Activated naive CD4-positive, alpha-beta T cell treated with anti-CD3 and anti-CD28 coated beads for 36 hours (primary cell): ENCODE results near the gene COL12A1. TPM values are rescaled to one million over a fixed set of nuclear protein-coding genes. Genes with fewer than 3 reads are reported as not detected.

Experiments
- CTCF ChIA-PET: fragments of 350-600 bp; sonication (Branson Sonifier 250); formaldehyde crosslinking; loops from one replicate; lab custom pipeline; 2021; ENCODE audit warnings: antibody characterized with exemption; lab: Charles Lee
- DNase-seq: peaks from one replicate; pipeline ENCODE4 v3.0.0-alpha.2; 2020
- H3K27ac Mint-ChIP-seq: one replicate; pipeline ENCODE4 v1.8.0; 2021; ENCODE audit warnings: mild to moderate bottlenecking, mixed read lengths
- H3K27me3 Mint-ChIP-seq: one replicate; pipeline ENCODE4 v1.8.0; 2021; ENCODE audit warnings: low read depth, mixed read lengths
- H3K36me3 Mint-ChIP-seq: one replicate; pipeline ENCODE4 v1.8.0; 2021; ENCODE audit warnings: low read depth, mixed read lengths
- H3K4me1 Mint-ChIP-seq: one replicate; pipeline ENCODE4 v1.8.0; 2021; ENCODE audit warnings: low read depth, mixed read lengths
- H3K4me3 Mint-ChIP-seq: one replicate; pipeline ENCODE4 v1.8.0; 2021; ENCODE audit warnings: mild to moderate bottlenecking, moderate library complexity, mixed read lengths
- H3K9me3 Mint-ChIP-seq: one replicate; pipeline ENCODE4 v1.8.0; 2021; ENCODE audit warnings: mixed read lengths
- intact Hi-C: fragments of 100-400 bp; cut with micrococcal nuclease; formaldehyde crosslinking; loops from one replicate; pipeline ENCODE4 v1.15.1; 2023
- total RNA-seq, 2 experiments: library from RNA; stranded (reverse); gene quantifications; one replicate each; pipeline ENCODE4 v1.2.3, GENCODE V29; 2021

COL12A1 gene
- total RNA-seq, 2 experiments from 2014 or later, result 0.05 TPM; not detected in 1

DNA sequence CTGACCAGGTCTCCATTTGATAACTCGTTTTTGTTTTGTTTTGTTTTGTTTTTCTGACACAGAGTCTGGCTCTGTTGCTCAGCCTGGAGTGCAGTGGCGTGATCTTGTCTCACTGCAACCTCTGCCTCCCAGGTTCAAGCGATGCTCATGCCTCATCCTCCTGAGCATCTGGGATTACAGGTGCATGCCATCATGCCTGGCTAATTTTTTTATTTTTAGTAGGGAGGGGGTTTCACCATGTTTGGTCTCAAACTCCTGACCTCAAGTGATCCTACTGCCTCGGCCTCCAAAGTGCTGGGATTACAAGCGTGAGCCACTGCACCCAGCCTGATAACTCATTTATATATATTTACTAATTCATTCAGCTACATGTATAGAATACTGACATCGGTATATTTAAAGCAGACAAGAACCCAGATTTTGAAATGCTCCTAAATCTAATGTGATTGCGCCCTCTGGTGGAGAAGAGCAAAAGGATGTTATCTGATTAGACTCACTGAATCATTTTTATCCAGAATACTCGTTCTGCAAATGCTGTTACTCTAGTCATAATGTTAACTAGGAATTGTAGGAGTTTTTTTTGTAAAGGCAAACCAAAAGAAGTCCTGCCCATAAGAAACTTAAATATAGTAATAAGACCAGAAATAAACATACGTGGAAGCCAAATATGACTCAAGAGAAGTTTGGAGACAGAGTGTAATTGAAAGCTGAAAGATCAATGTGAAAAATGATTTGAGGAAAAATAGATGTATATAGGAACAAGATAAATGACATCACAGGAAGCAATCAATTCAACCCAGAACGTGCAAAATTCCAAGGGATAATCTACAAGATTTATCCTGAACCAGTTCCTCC, 5.3 kb upstream of the COL12A1 start:
- peaks cover 52% of the 10 kb centered on the region for H3K27me3 Mint-ChIP-seq
- H3K4me1 Mint-ChIP-seq, result peaks cover 30% of the 10 kb centered on the region
- H3K36me3 Mint-ChIP-seq, result no peaks in the 10 kb centered on the region
- no peak overlapping the region for H3K4me3 Mint-ChIP-seq
- CTCF ChIA-PET, result interaction anchor here (0.6 to 6.0 kb wide), 33 partner anchors 9 to 1540 kb away, joined by 3 to 64 read pairs (median 5); partner anchors contain the start of gene COX7A2
- no peaks in the 10 kb centered on the region for H3K9me3 Mint-ChIP-seq
- no peak overlapping the region for H3K27ac Mint-ChIP-seq
- peak; percentile 66 for DNase-seq
- intact Hi-C loops, result loop anchor here (1.0 kb wide), 1 partner anchor 315 kb away; no protein-coding TSS in a partner anchor

DNA sequence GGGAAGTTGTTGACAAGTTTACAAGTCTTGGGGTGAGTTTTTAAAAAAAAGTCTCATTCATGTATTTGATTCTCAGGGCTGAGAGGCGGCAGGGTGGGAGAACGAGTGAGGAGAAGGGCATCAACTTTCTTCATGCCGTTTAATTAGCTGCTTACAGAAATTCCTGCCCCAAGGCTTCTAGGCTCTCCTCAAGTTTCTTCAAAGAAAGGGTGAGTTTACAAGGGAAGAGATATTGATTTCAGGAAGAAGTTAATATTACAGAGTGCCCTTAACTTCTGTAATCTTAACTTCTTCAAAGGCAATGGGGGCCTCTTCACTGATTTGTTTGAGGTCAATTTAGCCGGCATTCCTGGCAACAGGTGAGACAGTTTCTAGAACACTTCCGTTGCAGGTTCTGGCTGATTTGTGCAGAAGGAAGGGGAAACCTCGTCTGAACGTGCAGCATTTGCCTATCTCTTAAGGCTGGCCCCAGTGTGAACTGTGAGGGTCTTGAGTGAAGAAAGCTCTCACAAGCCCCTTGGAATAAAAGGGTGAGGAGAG, 3.4 kb upstream of the COL12A1 start:
- Mint-ChIP-seq H3K36me3 (no peaks in the 10 kb centered on the region), H3K4me1 (peaks cover 48% of the 10 kb centered on the region), H3K9me3 (no peaks in the 10 kb centered on the region), H3K27ac (no peak overlapping the region), H3K4me3 (no peak overlapping the region), H3K27me3 (peaks cover 62% of the 10 kb centered on the region)
- intact Hi-C loops, result loop anchor here (1.0 to 10.0 kb wide), 9 partner anchors 62 to 1532 kb away; no protein-coding TSS in a partner anchor
- CTCF ChIA-PET, result interaction anchor here (0.5 to 6.0 kb wide), 42 partner anchors 9 to 1533 kb away, joined by 3 to 64 read pairs (median 4); partner anchors contain the start of gene COX7A2
- DNase-seq, result no peak

DNA sequence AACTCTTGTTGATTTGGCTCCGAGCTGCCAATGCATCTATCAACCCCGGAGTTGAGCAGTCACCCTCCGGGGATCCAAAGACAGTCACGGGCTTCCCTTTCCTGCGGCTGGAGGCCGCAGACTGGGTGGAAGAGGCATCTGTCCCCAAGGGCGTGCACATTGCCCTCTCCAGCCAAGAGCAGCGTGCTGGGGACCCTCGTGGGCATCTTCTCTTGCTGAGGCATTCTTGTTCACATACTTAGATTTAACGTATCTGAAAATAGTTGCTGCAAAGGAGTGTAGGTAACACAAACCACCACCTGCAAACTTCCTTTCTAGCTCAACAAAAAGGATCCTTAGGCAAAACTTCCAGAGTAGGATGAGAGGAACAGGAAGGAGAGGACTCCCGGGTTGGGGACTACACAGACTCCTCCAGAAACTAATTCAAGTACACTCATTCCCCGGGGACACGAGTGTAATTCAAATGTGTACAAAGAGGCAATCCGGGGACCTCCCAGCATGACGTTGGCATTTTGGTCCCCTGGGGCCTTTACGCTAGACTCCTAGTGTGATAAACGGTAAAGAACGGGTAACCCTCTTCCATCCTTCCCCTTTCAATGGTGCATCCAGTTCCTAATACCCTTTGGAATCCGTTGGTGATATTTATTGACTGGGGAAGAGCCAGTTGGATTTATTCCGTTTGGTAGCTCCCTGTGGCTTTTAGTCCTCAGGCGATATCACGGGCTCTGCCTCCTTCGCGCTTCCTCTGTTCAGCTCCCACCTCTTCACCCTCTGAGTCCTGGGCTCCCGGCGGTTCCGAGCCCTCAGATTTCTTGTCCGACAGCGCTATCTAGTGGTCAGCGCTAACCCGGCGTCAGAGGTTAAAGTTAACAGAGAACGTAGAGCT, 2.7 kb upstream of the COL12A1 start:
- H3K4me1 Mint-ChIP-seq, result peaks cover 51% of the 10 kb centered on the region
- H3K9me3 Mint-ChIP-seq, result no peaks in the 10 kb centered on the region
- H3K4me3 Mint-ChIP-seq, result peak overlapping the region; percentile 48
- H3K27me3 Mint-ChIP-seq, result peaks cover 68% of the 10 kb centered on the region
- H3K27ac Mint-ChIP-seq, result no peak overlapping the region
- CTCF ChIA-PET, result interaction anchor here (0.5 to 6.0 kb wide), 47 partner anchors 8 to 1532 kb away, joined by 3 to 64 read pairs (median 4); partner anchors contain the start of gene COX7A2
- DNase-seq, result peak; percentile 91
- no peaks in the 10 kb centered on the region for H3K36me3 Mint-ChIP-seq
- intact Hi-C loops, result loop anchor here (1.0 to 10.0 kb wide), 10 partner anchors 62 to 1531 kb away; no protein-coding TSS in a partner anchor

DNA sequence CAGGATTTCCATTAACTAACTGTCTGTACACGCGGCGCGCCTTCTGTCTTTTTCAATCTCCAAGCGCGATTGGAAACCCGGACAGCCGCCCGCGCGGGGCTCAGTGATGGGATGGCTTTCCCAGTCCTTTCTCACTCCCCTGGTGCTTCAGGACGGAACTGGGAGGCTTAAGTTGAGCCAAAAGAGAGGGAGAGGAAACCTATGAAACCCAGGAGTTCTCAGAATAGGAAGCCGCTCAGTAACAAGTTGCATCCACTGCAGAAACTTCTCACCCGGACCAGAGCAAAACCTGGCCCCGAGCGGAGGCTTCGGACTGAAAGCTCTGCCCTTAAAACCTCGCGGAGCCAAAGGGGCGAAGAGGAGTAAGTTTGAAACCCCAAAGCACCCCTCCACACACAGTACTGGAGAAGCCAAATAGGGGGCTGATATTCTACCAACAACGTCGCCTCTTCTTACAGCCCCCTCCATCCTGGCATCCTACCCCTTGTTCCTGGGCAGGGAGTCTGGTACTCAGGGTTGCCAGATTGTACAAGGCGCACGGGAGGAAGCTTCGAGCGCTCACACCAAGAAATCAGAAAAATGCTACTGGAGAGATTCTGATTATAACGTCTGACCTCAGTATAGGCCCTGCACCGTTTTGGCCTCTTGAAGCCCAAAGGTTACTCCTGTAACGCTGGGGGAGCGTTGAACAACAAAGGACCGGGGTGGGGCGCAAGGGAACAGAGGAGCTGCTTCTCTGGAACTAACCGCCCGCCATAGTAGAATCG, 906 bp upstream of the COL12A1 start:
- Mint-ChIP-seq H3K27me3 (peaks cover 79% of the 10 kb centered on the region), H3K36me3 (no peaks in the 10 kb centered on the region), H3K9me3 (no peaks in the 10 kb centered on the region), H3K4me3 (peak overlapping the region; percentile 63), H3K27ac (no peak overlapping the region), H3K4me1 (peaks cover 60% of the 10 kb centered on the region)
- intact Hi-C loops, result loop anchor here (5.0 to 10.0 kb wide), 5 partner anchors 272 to 1529 kb away; no protein-coding TSS in a partner anchor
- DNase-seq, result no peak
- CTCF ChIA-PET, result interaction anchor here (0.7 to 6.0 kb wide), 4 partner anchors 122 to 1352 kb away, joined by 3 to 64 read pairs (median 20); no protein-coding TSS in a partner anchor

DNA sequence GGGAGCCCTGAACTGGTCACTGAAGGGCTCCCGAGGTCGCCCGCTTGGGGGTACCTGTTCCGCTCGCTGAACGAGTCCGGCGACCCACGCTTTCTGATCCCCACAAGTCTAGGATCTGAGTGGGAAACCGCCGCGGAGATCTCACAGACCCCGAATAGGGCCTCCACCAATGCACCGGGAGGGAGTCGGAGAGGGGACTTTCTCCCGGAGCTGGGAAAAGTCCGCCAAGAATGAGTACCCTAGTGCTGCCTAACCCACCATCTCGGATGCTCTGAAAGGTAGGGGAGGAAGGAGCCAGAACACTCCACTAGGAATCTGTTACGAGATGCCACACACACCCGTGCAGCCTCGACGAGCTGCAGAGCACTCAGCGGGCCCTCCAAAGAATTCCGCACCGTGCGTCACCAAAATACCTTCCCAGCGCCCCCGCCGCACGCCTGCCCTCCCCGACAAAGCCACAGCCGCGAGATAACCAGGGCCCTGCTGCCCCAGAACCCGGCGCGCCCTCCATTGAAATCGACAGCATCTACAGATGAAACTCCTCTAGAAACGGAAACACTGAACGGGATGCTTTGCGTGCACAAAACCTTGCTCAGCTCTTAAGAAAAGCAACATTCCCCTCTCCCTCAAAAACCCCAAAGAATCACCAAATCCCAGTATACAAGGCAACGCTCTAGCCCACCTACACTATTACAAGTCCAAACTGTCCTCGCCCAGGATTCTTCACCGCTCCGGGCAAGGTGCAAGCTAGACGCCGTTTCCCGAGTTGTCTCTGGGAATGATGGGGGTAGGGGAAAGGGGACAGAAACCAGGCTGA, 686 bp downstream of the COL12A1 start:
- H3K9me3 Mint-ChIP-seq, result no peaks in the 10 kb centered on the region

DNA sequence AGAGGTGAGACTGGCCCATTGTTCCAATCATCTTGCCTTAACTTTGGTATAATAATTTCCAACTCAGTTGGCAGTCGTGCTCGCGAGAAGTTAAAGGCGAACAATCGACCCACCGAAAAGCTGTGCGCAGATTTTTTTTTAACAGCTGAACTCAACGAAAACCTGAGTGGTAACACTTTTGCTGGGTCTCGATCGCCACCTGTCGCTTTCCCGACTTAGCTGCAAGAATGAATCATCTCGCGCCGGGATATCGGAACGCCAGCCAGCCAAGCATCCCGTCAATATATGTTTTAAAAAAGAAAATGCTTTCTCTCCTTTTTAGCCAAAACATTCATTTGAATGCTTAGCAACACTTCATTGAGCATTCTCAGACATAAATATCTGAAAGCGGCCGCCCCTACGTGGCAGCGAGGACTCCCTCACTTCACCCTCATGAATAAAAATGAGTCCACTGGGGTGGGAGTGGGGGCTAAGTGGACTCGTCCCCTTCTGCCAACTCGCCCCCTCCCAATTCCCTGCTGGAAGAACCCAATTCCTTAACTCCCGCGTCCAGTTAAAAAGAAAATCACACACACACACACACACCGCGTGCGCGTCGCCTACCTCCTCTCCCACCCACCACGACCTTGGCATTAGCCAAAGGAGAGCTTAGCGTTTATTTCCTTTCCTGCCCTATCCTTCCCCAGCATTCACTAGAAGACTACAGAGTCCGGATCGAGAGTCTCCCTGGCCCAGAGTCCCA, 1.5 kb downstream of the COL12A1 start:
- CTCF ChIA-PET, result interaction anchor here (0.7 to 2.6 kb wide), 13 partner anchors 10 to 1466 kb away, joined by 3 to 10 read pairs (median 3); no protein-coding TSS in a partner anchor
- no peaks in the 10 kb centered on the region for H3K36me3 Mint-ChIP-seq
- H3K27me3 Mint-ChIP-seq, result peaks cover 82% of the 10 kb centered on the region
- H3K27ac Mint-ChIP-seq, result no peak overlapping the region
- intact Hi-C loops, result loop anchor here (1.0 to 10.0 kb wide), 7 partner anchors 270 to 1465 kb away; no protein-coding TSS in a partner anchor
- peak overlapping the region; percentile 41 for H3K4me3 Mint-ChIP-seq
- H3K4me1 Mint-ChIP-seq, result peaks cover 58% of the 10 kb centered on the region
- H3K9me3 Mint-ChIP-seq, result no peaks in the 10 kb centered on the region
- DNase-seq, result peak; percentile 76

More for the DNA sequence above, 686 bp downstream of the COL12A1 start:
- CTCF ChIA-PET, result interaction anchor here (0.6 to 2.6 kb wide), 5 partner anchors 48 to 1467 kb away, joined by 3 to 10 read pairs (median 7); no protein-coding TSS in a partner anchor
- no peaks in the 10 kb centered on the region for H3K36me3 Mint-ChIP-seq
- DNase-seq, result peak; percentile 20
- H3K27ac Mint-ChIP-seq, result no peak overlapping the region
- peaks cover 80% of the 10 kb centered on the region for H3K27me3 Mint-ChIP-seq
- peaks cover 58% of the 10 kb centered on the region for H3K4me1 Mint-ChIP-seq
- intact Hi-C loops, result loop anchor here (1.0 to 10.0 kb wide), 10 partner anchors 270 to 1528 kb away; no protein-coding TSS in a partner anchor
- peak overlapping the region; percentile 59 for H3K4me3 Mint-ChIP-seq

DNA sequence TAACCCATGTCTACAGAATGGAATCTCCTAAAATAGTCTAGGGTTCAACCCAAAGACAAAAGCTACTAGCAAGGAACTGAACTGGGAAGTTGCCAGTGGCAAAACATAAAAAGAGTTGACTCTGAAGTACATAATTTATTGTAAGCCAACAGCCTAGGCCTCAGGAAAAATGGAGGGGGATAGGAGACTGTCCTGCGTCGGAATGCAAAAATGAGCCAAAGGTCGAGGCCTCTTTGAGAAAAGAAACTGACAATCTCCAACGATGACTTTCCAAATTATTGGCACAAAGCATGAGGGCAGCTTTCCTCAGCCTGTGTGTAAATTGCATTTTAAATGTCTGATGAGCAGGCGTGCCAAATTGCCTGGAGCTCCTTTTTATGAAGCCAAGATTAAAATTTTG, 2.1 kb downstream of the COL12A1 start:
- H3K4me3 Mint-ChIP-seq, result no peak overlapping the region
- H3K36me3 Mint-ChIP-seq, result no peaks in the 10 kb centered on the region
- peaks cover 78% of the 10 kb centered on the region for H3K27me3 Mint-ChIP-seq
- no peak overlapping the region for H3K27ac Mint-ChIP-seq
- DNase-seq, result no peak
- H3K9me3 Mint-ChIP-seq, result no peaks in the 10 kb centered on the region
- intact Hi-C loops, result loop anchor here (1.0 to 10.0 kb wide), 7 partner anchors 269 to 1464 kb away; no protein-coding TSS in a partner anchor
- H3K4me1 Mint-ChIP-seq, result peaks cover 54% of the 10 kb centered on the region
- CTCF ChIA-PET, result interaction anchor here (0.6 to 3.0 kb wide), 17 partner anchors 7 to 1465 kb away, joined by 3 to 14 read pairs (median 3); no protein-coding TSS in a partner anchor

DNA sequence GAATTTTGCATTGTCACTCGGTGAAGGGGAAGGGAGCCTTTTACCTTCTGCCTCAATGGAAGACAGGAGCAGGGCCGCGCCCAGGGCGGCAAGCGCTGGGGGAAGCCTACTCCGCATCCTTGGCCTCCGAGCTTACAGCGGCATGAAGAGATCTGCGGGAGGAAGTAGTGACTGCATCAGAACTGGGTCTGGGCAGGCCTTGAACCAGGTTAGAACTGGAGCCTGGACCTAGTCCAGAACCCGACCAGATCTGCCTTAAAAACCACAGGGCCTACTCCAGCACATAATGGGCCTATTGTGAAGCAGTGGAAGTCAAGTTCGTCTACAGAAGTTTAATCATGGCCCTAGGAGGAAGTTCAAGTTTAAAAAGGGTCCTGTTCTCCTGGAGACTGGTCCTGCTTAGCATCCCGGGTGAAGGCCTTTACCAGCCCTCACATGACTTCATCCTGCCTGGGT, 3.1 kb downstream of the COL12A1 start:
- peaks cover 74% of the 10 kb centered on the region for H3K27me3 Mint-ChIP-seq
- H3K9me3 Mint-ChIP-seq, result no peaks in the 10 kb centered on the region
- no peak overlapping the region for H3K27ac Mint-ChIP-seq
- H3K4me1 Mint-ChIP-seq, result peaks cover 45% of the 10 kb centered on the region
- no peaks in the 10 kb centered on the region for H3K36me3 Mint-ChIP-seq
- no peak overlapping the region for H3K4me3 Mint-ChIP-seq
- CTCF ChIA-PET, result interaction anchor here (0.7 to 3.0 kb wide), 6 partner anchors 8 to 1464 kb away, joined by 3 to 14 read pairs (median 6); no protein-coding TSS in a partner anchor
- intact Hi-C loops, result loop anchor here (10.0 kb wide), 2 partner anchors 268 to 858 kb away; no protein-coding TSS in a partner anchor
- no peak for DNase-seq

DNA sequence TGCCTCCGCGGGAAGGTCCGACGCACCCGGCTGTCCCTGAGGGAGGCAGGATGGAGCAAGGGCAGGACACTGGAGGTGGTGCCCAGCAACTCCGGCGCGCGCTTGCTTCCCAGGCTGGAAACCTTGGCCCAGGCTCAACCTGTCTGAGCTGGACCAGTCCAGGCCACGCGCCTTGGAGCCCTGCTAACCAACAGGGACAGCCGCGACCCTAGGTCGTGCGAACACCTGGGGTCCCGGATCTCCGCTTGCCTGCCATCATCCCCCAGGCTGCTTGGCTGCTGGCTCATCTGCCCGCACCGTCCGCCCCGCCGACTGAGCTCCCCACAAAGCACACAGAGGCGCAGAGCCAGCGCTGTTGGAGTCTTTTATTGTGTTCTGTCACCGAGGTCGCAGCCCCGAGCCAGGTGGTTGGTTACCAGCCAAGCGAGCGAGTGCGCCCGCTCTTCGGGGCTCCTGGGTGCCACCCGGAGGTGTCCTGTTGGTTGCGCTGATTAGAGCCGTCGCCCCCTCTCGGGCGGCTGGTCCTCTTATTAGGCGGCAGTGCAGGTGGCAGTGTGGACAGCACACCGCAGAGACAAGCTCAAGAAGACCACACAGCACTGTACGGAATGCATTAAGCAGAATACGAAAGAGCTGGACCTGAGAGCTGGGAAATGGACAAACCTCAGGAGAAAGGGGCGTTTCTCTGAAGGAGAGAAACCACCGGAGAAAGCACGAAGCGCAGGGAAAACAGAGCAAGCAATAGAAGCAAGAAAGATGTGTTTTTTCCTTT, 3.8 kb downstream of the COL12A1 start:
- Mint-ChIP-seq H3K4me1 (peaks cover 38% of the 10 kb centered on the region), H3K36me3 (no peaks in the 10 kb centered on the region), H3K27ac (no peak overlapping the region), H3K4me3 (no peak overlapping the region), H3K9me3 (no peaks in the 10 kb centered on the region), H3K27me3 (peaks cover 68% of the 10 kb centered on the region)
- intact Hi-C loops, result loop anchor here (10.0 kb wide), 2 partner anchors 267 to 857 kb away; no protein-coding TSS in a partner anchor
- peak; percentile 15 for DNase-seq
- CTCF ChIA-PET, result interaction anchor here (3.0 kb wide), 1 partner anchor 9 kb away, joined by 14 read pairs; no protein-coding TSS in a partner anchor
